Stimulated activated CD8-positive, alpha-beta memory T cell treated with anti-CD3 and anti-CD28 coated beads, Interleukin-4, amount 100 ng/mL, for 24 hours (primary cell): ENCODE results near the gene DBNDD1.
"Not testable (repeated sequence)": the region's sequence is repeated elsewhere in the genome, so short reads cannot be mapped to it uniquely, and the experiment has no call there.

Experiments used
- DNase-seq: peaks from one replicate; pipeline ENCODE4 v3.0.0-alpha.2; 2020; ENCODE audit warnings: low read depth

The DBNDD1 gene

GRCh38 chr16:89988951-89989350, 30.3 kb downstream of the DBNDD1 start:
- DNase-seq: no peak

- no peak for DNase-seq
Observed at GRCh38 chr16:89987169-89987568, 32.1 kb downstream of the DBNDD1 start.

GRCh38 chr16:89986600-89986999, 32.7 kb downstream of the DBNDD1 start:
- no peak for DNase-seq

DNA sequence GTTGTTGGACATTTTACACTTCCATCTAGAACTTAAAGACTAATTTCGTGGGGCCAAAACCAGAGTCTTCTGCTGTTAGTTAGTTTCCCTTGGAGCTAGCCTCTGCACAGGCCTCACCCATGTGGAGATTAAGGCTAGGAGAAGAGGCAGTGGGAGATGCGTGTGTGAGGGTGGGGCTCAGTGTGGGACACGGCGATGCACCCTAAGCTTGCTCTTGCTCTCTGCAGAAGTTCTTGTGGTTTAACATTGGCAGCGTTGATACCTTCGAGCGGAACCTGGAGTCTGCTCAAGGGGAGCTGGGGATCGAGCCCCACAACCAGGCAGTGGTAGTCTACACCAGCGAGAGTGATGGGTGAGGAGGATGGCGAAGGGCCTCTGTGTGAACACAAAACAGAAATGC, 34.0 kb downstream of the DBNDD1 start:
- no peak for DNase-seq

- no peak for DNase-seq
Observed at GRCh38 chr16:89984216-89984615, 35.0 kb downstream of the DBNDD1 start.

GRCh38 chr16:89983536-89983935, 35.7 kb downstream of the DBNDD1 start:
- DNase-seq: no peak

- no peak for DNase-seq
Observed at GRCh38 chr16:89982318-89982717, 36.9 kb downstream of the DBNDD1 start.

- DNase-seq: no peak
Observed at GRCh38 chr16:89981414-89981813, 37.8 kb downstream of the DBNDD1 start.

DNA sequence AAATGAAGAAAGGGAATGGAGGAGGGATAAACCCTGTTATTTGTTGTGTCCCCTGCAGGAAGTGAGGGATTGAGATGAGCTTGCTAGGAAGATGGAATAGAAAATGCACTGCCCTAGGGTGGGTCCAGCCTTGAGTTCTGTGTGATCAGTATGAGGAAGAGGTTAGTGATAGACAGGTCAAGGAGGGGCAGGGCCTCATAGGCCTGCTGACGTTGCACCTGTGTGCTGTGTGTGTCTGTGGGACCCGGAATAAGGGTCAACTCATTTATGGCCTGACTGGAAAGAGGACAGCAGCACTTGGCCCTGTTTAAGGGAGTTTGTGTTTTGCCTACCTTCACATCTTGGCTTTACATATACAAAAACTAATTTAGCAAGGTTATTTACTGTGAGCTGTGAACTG, 44.4 kb downstream of the DBNDD1 start:
- no peak for DNase-seq

DNA sequence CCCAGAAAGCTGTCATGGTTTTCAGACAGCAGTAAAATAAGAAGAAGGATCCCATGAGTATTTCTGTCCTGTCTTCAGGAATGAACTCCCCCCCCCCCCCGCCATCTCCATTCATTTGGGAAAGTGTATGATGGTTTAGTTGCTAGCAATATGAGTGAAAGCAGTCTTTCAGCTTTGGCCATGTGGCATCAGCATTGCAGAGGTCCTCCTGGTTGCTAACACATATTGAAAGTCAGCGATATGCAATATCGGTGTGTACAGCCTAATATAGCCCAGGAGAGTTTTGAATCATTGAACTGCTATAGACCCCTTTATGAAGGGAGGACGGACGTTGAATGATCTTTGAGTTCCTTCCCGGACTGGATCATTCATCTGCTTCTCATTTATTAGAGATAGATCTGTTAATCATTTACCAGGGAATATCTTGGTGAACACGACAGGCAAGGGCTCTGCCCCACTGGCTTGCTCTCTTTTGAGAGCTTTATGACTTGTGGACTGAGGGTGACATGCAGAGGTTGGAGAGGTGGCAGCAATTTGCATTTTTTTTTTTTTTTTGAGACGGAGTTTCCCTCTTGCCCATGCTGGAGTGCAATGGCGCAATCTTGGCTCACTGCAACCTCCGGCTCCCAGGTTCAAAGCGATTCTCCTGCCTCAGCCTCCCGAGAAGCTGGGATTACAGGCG, 45.5 kb downstream of the DBNDD1 start:
- DNase-seq: no peak

GRCh38 chr16:89973235-89973634, 46.0 kb downstream of the DBNDD1 start:
- DNase-seq: no peak

GRCh38 chr16:89972244-89973234, 46.7 kb downstream of the DBNDD1 start:
- DNase-seq: peak; percentile 85

DNA sequence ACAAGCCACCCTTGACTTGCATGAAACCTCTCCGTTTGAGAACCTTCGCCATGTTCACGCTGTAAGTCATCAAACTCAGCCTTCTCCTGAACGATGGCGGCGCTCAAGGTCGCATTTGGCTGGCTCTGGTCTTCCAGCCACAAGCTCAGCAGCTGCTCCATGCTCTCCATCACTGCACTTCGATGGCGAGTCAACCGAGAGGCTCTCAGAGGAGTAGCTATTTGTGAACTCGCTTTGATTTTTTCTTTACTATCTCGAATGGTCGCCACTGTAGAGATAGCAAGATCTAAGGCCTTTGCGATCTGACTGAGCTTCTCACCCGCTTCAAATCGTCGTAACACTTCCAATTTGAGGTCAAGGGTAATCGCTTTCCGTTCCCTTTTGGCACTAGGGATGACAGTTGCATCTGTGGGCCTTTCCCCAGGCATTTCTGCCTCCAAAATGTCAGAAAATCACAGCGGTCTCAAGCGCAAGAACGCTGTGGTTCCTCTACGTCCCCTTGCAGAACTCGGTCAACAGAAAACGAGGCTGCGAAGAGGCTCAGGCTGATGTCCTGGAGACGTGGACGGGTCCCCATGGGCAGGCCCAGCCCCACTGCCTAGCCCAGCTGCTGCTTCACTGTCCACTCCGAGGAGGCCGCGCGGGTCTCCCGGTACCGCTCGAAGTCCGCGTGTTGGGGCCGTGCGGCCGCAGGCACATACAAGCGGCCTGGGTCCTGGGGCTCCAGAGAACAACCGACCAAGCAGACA, 47.6 kb downstream of the DBNDD1 start:
- DNase-seq: no peak

GRCh38 chr16:89969741-89970410, 49.4 kb downstream of the DBNDD1 start:
- no peak for DNase-seq

DNA sequence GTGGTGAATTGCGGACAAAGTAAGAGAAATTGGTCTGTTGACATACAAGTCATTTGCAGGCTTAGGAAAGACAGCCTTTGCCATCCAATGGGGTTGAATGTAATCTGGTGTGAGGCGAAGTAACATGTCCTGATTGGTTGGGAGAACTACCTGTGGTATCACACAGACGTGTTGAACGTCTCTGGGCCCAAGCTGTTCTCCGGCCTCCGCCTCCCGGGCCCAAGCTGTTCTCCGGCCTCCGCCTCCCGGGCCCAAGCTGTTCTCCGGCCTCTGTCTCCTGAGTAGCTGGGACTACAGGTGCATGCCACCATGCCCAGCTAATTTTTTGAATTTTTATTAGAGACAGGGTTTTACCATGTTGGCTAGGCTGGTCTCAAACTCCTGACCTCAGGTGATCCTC, 51.2 kb downstream of the DBNDD1 start:
- not testable (repeated sequence) for DNase-seq

- DNase-seq: not testable (repeated sequence)
Observed at GRCh38 chr16:89967436-89967835, 51.8 kb downstream of the DBNDD1 start.

DNA sequence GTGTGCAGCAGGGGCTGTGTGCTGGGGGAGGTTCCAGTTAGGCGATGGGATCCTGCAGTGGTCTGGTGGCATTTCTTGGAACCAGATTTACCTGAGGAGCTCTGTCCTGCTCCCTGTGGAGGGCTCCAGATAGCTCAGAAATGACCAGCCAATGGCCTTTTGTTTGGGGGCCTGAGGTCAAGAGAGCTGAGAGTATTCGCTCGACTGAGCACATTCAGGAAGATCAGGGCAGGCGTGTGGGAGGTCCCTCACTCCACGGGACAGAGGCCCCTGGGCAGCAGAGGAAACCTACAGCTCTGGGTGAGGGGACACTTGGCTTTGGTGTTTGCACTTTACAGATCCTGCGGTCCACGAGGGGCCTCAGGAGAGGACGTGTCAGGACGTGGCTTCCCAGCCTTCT, 52.5 kb downstream of the DBNDD1 start:
- DNase-seq: no peak

- no peak for DNase-seq
Observed at GRCh38 chr16:89965447-89966225, 53.6 kb downstream of the DBNDD1 start.

GRCh38 chr16:89964201-89964600, 55.1 kb downstream of the DBNDD1 start:
- no peak for DNase-seq

DNA sequence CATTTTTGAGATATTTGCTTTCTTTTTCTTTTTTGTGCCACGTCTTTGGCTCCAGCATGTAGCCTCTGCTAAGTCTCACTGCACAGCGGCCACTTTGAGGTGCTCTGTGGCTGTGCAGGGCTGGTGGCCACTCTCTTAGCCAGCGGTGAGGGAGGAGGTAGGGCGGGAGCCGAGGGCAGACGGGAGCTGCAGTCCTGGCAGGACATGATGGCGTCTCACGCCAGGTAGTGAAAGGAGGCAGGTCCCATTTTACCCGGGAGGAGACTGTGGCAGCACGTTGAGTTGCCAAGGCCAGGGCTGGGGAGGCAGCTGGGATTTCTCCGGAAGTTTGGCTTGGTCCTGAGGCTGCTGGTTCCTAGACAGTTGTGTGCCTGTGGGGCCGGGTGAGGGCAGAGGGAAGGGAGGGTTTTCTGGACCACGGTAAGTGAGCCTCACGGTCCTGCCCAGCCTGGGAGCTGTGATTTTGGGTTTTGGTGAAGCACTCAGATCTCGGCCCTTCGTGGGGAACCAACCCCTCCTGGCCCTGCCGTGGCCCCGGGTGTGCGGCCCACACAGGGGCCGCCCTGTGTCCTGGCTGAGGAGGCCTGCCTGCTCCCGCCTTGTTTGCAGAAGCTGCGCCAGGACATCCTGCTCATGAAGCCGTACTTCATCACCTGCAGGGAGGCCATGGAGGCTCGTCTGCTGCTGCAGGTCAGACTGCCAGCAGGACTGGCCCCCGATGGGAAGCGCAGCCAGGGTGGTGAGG, 56.3 kb downstream of the DBNDD1 start:
- no peak for DNase-seq
